ENCODE data around the gene LLGL1.
A peak's percentile ranks its signal among the peaks of the same experiment; 100 is the strongest.

Gene LLGL1

GRCh38 chr17:18225121-18225641 is at the start of gene LLGL1:
TSS of gene LLGL1 (plus strand) at chr17:18225635. CDS start at chr17:18225683, 48 bp downstream.
- DNase-seq, result peak; percentile 59

DNA sequence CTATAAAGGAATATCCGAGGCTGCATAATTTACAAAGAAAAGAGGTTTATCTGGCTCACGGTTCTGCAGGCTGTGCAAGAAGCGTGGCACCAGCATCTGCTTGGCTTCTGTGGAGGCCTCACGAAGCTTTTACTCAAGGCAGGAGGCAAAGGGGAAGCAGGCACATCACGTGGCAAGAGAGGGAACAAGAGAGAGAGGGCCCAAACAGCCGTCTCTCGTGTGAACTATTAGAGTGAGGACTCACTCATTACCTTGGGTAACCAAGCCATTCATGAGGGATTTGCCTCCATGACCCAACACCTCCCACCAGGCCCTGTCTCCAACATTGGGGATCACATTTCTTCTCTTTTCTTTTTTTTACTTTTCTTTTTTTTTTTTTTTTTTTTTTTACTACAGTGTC is 49.3 kb upstream of the LLGL1 start:
- no peak for DNase-seq

- no peak for DNase-seq
Observed at GRCh38 chr17:18177133-18177532, 48.3 kb upstream of the LLGL1 start.

GRCh38 chr17:18177722-18178121 is 47.7 kb upstream of the LLGL1 start:
- no peak for DNase-seq

GRCh38 chr17:18179196-18179595 is 46.2 kb upstream of the LLGL1 start:
- no peak for DNase-seq

DNA sequence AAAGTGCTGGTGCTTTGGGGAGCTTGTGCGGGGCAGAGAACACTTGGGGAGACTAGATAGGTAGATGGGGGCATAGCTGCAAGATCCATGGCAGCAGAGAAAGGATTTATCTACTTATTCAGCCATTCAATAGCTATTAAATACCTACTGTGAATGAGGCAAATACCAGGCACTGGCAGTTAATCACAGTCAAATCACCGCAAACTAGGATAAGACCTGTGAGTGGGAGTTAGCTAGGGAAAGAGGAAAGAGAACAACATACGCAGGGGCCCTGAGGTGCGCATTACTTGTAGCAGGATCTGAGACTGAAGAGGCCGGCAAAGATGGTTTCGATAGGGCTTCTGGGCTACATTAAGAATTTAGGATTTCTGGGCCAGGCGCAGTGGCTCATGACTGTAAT is 45.6 kb upstream of the LLGL1 start:
- no peak for DNase-seq

- no peak for DNase-seq
Observed at GRCh38 chr17:18181358-18181757, 44.1 kb upstream of the LLGL1 start.

DNA sequence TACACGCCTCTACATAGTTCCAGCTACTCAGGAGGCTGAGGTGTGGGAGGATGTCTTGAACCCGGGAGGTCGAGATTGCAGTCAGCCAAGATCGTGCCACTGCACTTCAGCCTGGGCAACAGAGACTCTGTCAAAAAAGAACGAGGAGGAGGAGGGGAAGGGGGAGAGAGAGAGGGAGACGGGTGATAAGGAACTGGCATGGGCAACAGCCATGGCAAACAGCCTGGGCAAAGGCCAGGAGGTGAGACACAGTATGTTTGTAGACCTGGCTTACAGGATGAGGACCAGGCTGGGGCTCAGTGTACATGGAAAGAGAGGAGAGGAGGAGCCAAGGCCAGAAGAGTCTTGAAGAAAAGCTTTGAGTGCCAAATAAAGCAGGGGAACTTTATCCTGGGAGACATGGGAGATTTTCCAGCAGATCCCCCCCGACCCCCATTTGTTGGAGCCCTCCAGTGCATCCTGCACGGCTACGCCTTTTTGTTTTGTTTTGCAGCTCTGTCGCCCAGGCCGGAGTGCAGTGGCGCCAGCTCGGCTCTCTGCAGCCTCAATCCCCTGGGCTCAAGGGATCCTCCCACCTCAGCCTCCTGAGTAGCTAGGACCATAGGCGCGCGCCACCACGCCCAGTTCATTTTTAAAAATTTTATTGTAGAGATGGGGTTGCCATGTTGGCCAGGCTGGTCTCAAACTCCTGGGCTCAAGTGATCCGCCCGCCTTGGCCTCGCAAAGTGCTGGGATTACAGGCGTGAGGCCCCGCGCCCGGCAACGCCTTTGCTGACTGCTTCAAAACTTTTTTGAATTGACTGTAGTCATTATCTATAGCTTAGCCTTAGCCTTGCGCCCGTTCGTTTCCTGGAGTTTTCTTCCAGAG is 43.1 kb upstream of the LLGL1 start:
- DNase-seq, result no peak

- no peak for DNase-seq
Observed at GRCh38 chr17:18182978-18183333, 42.5 kb upstream of the LLGL1 start.

- peak; percentile 96 for DNase-seq
Observed at GRCh38 chr17:18183334-18184142, 41.9 kb upstream of the LLGL1 start, which contains the start of gene ALKBH5. TSS of gene ALKBH5 (plus strand) at chr17:18183828. CDS start at chr17:18184244, 416 bp downstream.

- DNase-seq, result no peak
Observed at GRCh38 chr17:18184143-18185031, 41.0 kb upstream of the LLGL1 start.

GRCh38 chr17:18185391-18185790 is 40.0 kb upstream of the LLGL1 start:
- DNase-seq, result no peak

- no peak for DNase-seq
Observed at GRCh38 chr17:18185832-18186626, 39.4 kb upstream of the LLGL1 start.

DNA sequence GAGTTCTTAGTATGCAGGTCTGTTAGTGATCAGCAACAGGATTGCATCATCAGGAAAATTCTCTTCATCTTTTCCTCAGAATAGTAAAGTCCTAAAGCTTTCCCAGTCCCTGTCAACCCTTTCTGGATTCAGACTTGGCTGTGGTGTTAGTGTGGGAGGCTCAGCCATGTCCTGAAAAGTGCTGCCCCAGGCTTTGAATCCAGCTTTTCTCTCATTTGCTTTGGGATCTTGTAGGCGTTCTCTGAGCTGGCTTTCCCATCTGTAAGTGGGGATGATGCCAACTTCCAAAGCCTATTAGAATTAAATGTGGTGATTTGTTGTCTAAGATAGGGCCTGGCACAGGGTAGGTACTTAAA is 38.8 kb upstream of the LLGL1 start:
- no peak for DNase-seq

DNA sequence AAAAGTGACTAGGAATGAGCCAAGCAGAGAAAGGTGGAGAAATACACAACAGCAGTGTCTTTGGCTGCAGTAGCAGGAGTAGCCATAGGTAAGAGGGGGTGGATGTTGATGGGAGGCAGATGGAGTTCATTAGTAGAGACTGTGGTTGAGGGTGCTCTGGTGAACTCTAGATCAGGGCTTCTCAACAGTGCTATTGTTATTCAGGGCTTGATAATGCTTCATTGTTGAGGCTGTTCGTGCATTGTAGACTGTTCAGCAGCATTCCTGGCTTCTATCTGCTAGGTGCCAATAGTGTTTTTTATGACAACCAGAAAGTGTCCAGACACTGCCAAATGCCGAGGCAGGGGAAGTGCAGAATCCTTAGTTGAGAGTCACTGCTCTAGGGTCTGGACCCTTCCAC is 38.2 kb upstream of the LLGL1 start:
- DNase-seq, result no peak

- no peak for DNase-seq
Observed at GRCh38 chr17:18187821-18188761, 37.3 kb upstream of the LLGL1 start.

DNA sequence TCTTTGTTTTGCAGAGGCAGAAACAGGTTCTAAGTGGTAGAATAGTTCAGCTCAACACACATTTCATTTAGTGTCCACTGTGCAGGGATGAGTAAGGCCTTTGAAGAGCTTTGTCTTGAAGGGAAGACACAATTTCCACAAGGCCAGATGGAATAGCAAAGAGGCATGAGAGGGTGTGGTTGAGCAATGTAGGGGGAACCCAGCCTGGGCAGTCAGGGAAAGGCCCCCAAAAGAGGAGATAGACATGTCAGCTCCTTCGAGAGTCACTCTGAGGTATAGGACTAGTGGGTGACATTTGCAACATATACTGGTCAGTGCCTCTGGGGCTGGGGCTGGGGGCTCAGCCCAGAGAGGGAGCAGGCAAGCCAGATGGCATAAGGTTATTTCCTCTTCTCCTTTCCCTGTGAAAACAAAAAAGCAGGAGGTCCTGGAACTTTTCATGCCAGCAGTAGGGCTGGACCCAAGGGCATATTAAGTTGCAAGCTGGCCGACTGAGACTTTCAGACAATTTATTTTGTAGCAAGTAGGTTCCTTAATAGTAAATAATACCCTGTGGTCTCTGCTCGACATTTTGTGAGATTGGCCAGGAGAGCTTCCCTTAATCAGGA is 34.7 kb upstream of the LLGL1 start:
- no peak for DNase-seq

DNA sequence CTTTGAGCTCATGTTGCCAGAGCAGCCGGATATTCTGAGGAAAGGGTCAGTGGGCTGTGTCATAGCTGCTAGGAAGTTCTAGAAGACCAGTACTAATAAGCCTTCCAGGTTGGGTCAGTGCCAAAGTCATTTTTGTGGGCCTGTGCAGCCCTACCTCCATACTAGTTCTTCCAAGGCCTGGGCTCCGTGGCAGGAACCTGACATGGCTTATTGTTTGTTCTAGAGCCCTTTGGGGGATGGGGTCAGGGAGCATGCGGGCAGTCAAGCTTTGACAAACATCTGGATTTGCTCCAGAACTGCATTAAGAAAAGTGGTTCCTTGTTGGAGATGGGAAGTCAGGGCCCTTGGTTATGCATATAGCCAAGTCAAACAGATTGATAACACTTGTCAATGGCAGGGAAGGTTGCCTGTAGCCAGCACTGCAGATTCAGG is 34.2 kb upstream of the LLGL1 start:
- no peak for DNase-seq

GRCh38 chr17:18191967-18192366 is 33.5 kb upstream of the LLGL1 start:
- no peak for DNase-seq

DNA sequence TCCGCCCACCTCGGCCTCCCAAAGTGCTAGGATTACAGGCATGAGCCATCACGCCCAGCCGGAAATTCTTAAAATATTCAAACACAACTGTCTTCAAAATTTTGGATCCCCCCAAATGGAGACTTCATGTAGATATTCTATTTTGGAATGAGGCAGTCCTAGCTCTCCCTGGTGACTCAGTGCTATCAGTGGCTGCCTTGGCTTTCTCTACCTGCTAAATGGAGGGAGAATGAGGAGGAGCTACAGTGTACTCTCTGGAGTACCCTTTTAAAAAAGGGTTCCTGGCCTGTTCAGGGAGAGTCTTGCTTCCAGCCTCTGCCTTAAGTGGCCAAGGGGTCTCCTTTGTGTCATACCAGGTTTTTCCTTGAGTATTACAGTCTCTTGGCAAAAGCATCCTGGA is 31.0 kb upstream of the LLGL1 start:
- DNase-seq, result no peak
